ENCODE measurements around the gene MRPS11. TPM values are rescaled to one million over a fixed set of nuclear protein-coding genes. Genes with fewer than 3 reads are reported as not detected.

The MRPS11 gene
- total and polyA plus RNA-seq, 3 donors from 2014 or later, result 33.2 to 82.4 (median 33.9) TPM

DNA sequence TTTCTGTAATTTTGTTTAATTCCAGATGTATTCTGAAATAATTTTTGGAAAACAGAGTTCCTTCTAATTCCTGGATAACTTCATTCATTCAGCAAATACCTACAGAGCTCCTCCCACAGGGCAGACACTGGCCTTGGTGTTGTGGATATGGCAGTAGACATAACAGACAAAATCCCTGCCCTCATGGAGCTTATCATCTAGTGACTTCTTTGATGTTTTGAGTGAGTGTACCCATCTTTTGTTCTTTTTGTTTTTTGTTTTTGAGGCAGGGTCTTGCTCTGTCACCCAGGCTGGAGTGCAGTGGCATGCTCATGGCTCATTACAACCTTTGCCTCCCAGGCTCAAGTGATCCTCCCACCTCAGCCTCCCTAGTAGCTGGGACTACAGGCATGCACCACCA lies 57.9 kb downstream of the MRPS11 start:
- Histone ChIP-seq H3K4me3 (no peak overlapping the region), H3K9me3 (no peaks in the 10 kb centered on the region), H3K4me1 (no peaks in the 10 kb centered on the region), H3K36me3 (ENCODE audit: low read depth, missing control alignments) (no peaks in the 10 kb centered on the region), H3K27ac (no peak overlapping the region), H3K27me3 (no peaks in the 10 kb centered on the region)
- no peak for TF ChIP-seq POLR2A (IDR thresholded peaks at IDR 0.05)
- intact Hi-C loops (cut with DNase I; ENCODE audit: low total_unique reads), result no loop called here
- no peak for DNase-seq

DNA sequence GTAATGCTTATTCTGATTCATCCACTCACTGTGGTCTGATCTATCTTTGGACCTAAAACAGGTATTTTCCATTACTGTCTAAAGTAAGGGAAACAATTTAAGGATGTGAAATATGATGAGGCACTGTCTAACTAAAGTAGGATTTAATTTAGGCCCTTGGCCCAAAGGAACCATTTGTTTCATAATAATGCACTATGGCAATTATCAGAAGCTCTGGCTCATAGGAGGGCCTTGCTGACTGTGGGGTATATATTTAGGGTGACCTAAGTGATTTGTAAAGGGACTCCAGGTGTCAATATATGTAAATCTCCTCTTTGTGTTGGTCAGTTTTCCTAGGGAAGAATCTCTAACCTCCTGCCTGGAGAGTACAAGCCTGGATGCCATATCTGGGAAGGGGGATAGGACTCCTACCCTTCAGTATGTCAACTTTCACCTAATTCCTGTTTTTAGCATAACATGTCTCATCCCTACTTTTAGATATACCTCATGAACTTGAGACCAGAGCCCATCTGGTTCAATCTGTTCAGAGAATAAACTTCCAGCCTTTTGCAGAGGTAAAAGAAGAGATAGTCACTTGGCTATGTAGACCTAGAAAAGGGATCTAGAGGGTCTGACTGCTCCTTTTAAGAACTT lies 58.9 kb downstream of the MRPS11 start:
- Histone ChIP-seq H3K36me3 (ENCODE audit: low read depth, missing control alignments) (no peaks in the 10 kb centered on the region), H3K27me3 (no peaks in the 10 kb centered on the region), H3K4me3 (no peak overlapping the region), H3K4me1 (no peaks in the 10 kb centered on the region), H3K9me3 (no peaks in the 10 kb centered on the region), H3K27ac (no peak overlapping the region)
- DNase-seq, result no peak
- intact Hi-C loops (cut with DNase I; ENCODE audit: low total_unique reads), result no loop called here
- TF ChIP-seq, protein P1, sequence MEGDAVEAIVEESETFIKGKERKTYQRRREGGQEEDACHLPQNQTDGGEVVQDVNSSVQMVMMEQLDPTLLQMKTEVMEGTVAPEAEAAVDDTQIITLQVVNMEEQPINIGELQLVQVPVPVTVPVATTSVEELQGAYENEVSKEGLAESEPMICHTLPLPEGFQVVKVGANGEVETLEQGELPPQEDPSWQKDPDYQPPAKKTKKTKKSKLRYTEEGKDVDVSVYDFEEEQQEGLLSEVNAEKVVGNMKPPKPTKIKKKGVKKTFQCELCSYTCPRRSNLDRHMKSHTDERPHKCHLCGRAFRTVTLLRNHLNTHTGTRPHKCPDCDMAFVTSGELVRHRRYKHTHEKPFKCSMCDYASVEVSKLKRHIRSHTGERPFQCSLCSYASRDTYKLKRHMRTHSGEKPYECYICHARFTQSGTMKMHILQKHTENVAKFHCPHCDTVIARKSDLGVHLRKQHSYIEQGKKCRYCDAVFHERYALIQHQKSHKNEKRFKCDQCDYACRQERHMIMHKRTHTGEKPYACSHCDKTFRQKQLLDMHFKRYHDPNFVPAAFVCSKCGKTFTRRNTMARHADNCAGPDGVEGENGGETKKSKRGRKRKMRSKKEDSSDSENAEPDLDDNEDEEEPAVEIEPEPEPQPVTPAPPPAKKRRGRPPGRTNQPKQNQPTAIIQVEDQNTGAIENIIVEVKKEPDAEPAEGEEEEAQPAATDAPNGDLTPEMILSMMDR (IDR thresholded peaks at IDR 0.05), result no peak
- TF ChIP-seq POLR2A (IDR thresholded peaks at IDR 0.05), result no peak

DNA sequence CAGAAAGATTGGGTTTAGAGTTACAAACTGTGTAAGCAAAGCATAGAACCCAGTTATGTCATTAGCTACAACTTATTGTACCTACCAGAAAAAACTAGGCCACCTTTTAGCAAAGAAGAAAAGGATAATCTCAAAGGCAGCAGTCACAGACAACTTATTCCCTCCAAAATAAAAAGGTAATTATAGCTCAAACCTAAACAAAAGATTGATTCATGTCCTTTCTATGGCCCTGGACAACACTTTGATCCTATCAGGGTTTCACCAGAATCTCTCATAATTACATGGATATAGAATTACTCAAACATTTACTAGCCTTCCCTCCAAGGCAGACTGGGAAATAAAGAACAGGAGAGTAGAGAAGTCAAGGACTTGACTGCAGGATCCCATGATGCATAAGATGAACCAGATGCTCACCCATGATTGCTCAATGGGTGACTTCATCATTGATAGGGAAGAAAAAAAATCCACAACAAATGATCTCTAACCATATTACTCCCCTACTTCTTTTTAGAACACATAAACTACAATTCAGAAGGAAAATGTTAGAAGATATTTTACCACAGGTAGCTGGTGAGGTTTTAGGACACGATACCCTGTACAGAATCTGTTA lies 61.6 kb downstream of the MRPS11 start:
- Histone ChIP-seq H3K27me3 (no peaks in the 10 kb centered on the region), H3K4me1 (no peaks in the 10 kb centered on the region), H3K9me3 (no peaks in the 10 kb centered on the region), H3K4me3 (no peak overlapping the region), H3K27ac (no peak overlapping the region), H3K36me3 (ENCODE audit: low read depth, missing control alignments) (no peaks in the 10 kb centered on the region)
- no peak for TF ChIP-seq POLR2A (IDR thresholded peaks at IDR 0.05)
- TF ChIP-seq, protein P1 (IDR thresholded peaks at IDR 0.05), result no peak
- intact Hi-C loops (cut with DNase I; ENCODE audit: low total_unique reads), result no loop called here
- WGBS, 2 donors, result 97 to 100% methylated on average over 1 of the region's 1 CpG
- DNase-seq, result no peak

Other genes with a start within 250 kb of the MRPS11 start
- 10 to 100 TPM; 10.7 to 24.6 TPM for gene NTRK3, start 211.0 kb upstream of the MRPS11 start, total RNA-seq
- 40.6 TPM for gene NTRK3, start 211.0 kb upstream of the MRPS11 start, polyA plus RNA-seq (ENCODE audit: insufficient read depth, low read depth, low replicate concordance)
- 10 to 100 TPM; 36.9 to 38.4 TPM for gene MRPL46, start 320 bp upstream of the MRPS11 start, total RNA-seq
- gene MRPL46, start 320 bp upstream of the MRPS11 start, polyA plus RNA-seq (ENCODE audit: insufficient read depth, low read depth, low replicate concordance), result 65.0 TPM
- gene DET1, start 79.0 kb downstream of the MRPS11 start, total RNA-seq, result 10 to 100 TPM; 10.3 to 14.4 TPM
- gene DET1, start 79.0 kb downstream of the MRPS11 start, polyA plus RNA-seq (ENCODE audit: insufficient read depth, low read depth, low replicate concordance), result 4.4 TPM
- gene AEN, start 153.6 kb downstream of the MRPS11 start, total RNA-seq, result 10 to 100 TPM; 31.0 to 32.9 TPM
- 22.5 TPM for gene AEN, start 153.6 kb downstream of the MRPS11 start, polyA plus RNA-seq (ENCODE audit: insufficient read depth, low read depth, low replicate concordance)
- gene ISG20, start 171.3 kb downstream of the MRPS11 start, total RNA-seq, result 1 to 10 TPM; 6.8 to 8.7 TPM
- 17.0 TPM for gene ISG20, start 171.3 kb downstream of the MRPS11 start, polyA plus RNA-seq (ENCODE audit: insufficient read depth, low read depth, low replicate concordance)